WTC11 (cell line): ENCODE results near the gene ELOVL6.

Source experiments
- ATF2 ChIP-seq: sonication (generic); formaldehyde crosslinking; IDR thresholded peaks from 2 replicates; pipeline ENCODE4 v1.8.1; 2022; ENCODE audit warnings: low read depth, missing genetic modification reagents, borderline replicate concordance
- CTCF ChIP-seq: fragments of 200-600 bp; IDR thresholded peaks from 2 replicates; pipeline ENCODE4 v1.8.0; 2022; ENCODE audit warnings: antibody characterized with exemption
- ESRRA ChIP-seq: sonication (generic); formaldehyde crosslinking; IDR thresholded peaks from 2 replicates; pipeline ENCODE4 v1.8.1; 2022; ENCODE audit warnings: mild to moderate bottlenecking, missing genetic modification reagents, borderline replicate concordance
- NFE2L1 ChIP-seq: sonication (generic); formaldehyde crosslinking; IDR thresholded peaks from 2 replicates; pipeline ENCODE4 v1.8.1; 2023; ENCODE audit warnings: missing genetic modification reagents
- NR2C2 ChIP-seq: sonication (generic); formaldehyde crosslinking; IDR thresholded peaks from 2 replicates; pipeline ENCODE4 v1.8.0; 2022; ENCODE audit warnings: mild to moderate bottlenecking, missing genetic modification reagents
- TP53 ChIP-seq: sonication (generic); formaldehyde crosslinking; IDR thresholded peaks from 2 replicates; pipeline ENCODE4 v1.8.1; 2023; ENCODE audit warnings: mild to moderate bottlenecking, missing genetic modification reagents

- TF ChIP-seq ESRRA (CRISPR knock-in tag) (no peak), CTCF (no peak), ATF2 (no peak), NR2C2 (no peak), NFE2L1 (CRISPR knock-in tag) (no peak), TP53 (CRISPR knock-in tag) (no peak)
These were observed 102.0 kb downstream of the ELOVL6 start for GRCh38 chr4:110096405-110096804.
